Thyroid gland (tissue), 4 donors: ENCODE data around the gene CD9.

ENCODE experiments used
- CTCF ChIP-seq, 6 experiments: fragments of 200-600 bp in 3 of 6; fragments of 450-650 bp in 3 of 6; sonication (generic) in 3 of 6; IDR thresholded peaks; one replicate each; pipeline ENCODE4 v1.5.1; 2016 to 2019; ENCODE audit warnings: antibody characterized with exemption in 6 of 6, mild to moderate bottlenecking in 2 of 6, inconsistent platforms in 1 of 6, moderate library complexity in 1 of 6
- POLR2A ChIP-seq, 2 donors: fragments of 450-650 bp; IDR thresholded peaks; one replicate each; pipeline ENCODE4 v1.6.1; 2017; ENCODE audit warnings: antibody characterized with exemption in 2 of 2, mild to moderate bottlenecking in 2 of 2, moderate library complexity in 1 of 2

GRCh38 chr12:6273205-6273540 is 73.0 kb downstream of the CD9 start:
- TF ChIP-seq CTCF (IDR thresholded peaks at IDR 0.05) (no peak), POLR2A (IDR thresholded peaks at IDR 0.05) (no peak)
